Measurements from ENCODE around the gene PPP3CA.
"Not testable (repeated sequence)": the region's sequence is repeated elsewhere in the genome, so short reads cannot be mapped to it uniquely, and the experiment has no call there.

Gene PPP3CA

GRCh38 chr4:101098666-101099400 is 248.5 kb downstream of the PPP3CA start:
- no peak for DNase-seq (ENCODE audit: low spot score)

DNA sequence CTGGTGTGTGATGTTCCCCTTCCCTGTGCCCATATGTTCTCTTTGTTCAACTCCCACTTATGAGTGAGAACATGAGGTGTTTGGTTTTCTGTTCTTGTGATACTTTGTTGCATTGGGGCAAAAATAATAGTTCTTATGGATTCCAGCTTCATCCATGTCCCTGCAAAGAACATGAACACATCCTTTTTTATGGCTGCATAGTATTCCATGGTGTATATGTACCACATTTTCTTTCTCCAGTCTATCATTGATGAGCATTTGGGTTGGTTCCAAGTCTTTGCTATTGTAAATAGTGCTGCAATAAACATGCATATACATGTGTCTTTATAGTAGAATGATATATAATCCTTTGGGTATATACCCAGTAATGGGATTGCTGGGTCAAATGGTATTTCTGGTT is 254.7 kb downstream of the PPP3CA start:
- not testable (repeated sequence) for DNase-seq (ENCODE audit: low spot score)

- no peak for DNase-seq (ENCODE audit: low spot score)
These were observed 258.2 kb downstream of the PPP3CA start for GRCh38 chr4:101089168-101089567.

DNA sequence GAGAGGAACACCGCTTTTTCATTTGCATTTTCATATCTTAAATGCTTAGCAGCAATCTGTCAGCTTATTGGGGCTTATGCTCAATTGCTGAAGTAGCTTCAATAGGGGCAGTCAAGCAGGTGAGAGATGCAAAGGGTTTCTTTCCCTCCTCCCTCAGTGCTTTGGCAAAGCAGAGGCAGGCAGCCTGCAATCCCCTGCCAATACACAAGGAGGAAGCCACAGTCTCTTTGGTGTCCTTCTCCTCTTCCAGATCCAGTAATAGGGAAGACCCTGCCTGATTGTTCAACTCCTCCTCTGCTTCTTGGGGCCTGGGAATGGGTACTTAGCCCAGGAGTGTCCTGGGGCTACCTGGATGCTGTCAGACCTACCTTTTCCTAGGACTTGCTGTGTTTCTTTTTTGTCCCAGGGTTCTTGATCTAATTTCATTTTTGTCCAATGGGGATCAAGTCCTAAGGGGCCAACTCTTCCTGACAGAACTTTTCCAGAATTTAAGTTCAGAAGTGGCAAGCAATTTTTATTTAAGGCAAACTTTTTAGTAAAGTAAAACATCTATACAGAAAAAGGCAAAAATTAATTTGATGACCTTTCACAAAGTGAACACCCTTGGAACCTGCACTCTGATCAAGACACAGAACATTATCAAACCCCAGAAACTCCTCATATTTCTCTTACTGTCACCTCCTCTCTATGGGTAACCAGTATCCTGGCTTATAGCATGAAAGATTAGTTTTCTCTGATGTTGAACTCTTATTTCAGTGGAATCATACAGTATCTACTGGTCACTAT is 260.3 kb downstream of the PPP3CA start:
- DNase-seq (ENCODE audit: low spot score): no peak

- DNase-seq (ENCODE audit: low spot score): no peak
These were observed 264.2 kb downstream of the PPP3CA start for GRCh38 chr4:101083131-101083530.

GRCh38 chr4:101081695-101082369 is 265.5 kb downstream of the PPP3CA start:
- DNase-seq (ENCODE audit: low spot score): no peak

- DNase-seq (ENCODE audit: low spot score): no peak
These were observed 266.2 kb downstream of the PPP3CA start for GRCh38 chr4:101081166-101081565.

GRCh38 chr4:101078950-101079349 is 268.4 kb downstream of the PPP3CA start:
- DNase-seq (ENCODE audit: low spot score): no peak

GRCh38 chr4:101076032-101076431 is 271.3 kb downstream of the PPP3CA start:
- DNase-seq (ENCODE audit: low spot score): no peak

DNA sequence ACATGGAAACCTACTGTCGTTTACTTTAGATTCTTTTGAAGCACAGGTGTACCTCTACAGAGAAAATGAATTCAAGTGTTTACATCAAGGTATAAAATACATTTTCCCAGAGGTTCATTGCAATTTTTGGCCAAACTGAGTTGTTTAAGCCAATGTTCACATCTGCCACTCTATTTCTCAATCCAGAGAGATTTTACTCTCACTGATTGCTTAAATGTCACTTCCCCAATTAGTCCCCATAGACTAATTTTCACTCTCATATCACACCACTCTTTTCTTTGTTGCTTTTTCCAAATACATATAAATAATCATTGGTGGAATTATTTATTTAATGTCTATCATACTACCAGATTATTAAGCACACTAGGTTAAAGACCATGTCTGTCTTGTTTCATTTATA is 271.8 kb downstream of the PPP3CA start:
- no peak for DNase-seq (ENCODE audit: low spot score)

DNA sequence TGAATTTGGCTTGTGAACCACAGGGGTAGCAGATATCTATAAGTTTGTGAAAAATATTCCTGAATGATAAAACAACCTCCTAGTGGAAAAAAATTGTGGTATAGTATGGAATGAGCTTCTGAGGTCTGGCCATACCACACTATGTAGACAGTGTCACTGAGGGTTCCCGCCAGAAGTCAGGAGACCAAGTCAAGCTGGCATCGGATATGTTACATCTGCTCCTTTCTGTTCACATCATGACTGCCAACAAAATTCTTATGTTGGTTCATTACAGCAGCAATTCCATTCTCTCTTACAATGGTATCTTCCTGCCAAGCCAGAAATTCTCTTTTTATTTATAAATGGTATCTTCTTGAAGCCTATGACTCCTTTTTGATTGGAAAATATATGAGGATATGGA is 273.0 kb downstream of the PPP3CA start:
- DNase-seq (ENCODE audit: low spot score): no peak

DNA sequence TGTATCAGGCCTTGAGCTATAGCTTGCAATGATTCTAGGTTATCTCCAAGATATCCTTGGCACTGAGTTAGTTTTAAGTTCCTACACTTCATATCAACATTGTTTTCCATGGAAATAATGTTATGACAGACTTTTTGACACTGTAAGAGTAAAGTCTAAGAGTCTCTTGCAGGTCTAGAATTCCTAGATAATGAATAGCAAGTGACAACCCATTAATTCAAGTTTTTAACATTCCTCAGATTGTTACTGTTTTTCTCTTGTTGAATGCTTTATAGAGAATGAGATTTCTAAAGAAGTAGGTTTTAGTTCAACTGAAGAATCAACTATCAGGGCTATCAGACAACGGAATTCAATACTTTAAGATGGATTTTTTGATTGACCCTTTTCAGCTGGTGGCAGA is 276.1 kb downstream of the PPP3CA start:
- no peak for DNase-seq (ENCODE audit: low spot score)

DNA sequence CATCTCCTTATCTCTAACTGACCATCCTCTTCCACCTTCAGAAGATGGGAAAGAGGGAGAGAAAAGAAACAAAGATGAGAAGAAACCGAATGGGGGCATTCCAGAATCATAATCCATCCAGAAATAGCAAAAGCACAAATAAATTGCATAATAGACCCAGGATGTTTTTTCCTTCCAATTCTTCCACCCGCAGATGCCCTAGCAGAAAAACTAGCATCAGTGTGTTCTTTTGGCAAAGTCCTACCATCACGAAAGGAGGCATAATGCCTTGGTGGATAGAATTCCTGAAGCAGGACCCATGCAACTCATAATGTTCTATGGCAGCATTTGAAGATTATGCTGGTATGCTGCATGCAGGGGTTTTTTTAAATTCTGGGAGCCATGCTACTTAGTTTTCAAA is 279.2 kb downstream of the PPP3CA start:
- DNase-seq (ENCODE audit: low spot score): no peak

GRCh38 chr4:101067383-101067782 is 279.9 kb downstream of the PPP3CA start:
- DNase-seq (ENCODE audit: low spot score): no peak

- DNase-seq (ENCODE audit: low spot score): no peak
These were observed 280.6 kb downstream of the PPP3CA start for GRCh38 chr4:101066626-101067170.

GRCh38 chr4:101065935-101066485 is 281.3 kb downstream of the PPP3CA start:
- no peak for DNase-seq (ENCODE audit: low spot score)

DNA sequence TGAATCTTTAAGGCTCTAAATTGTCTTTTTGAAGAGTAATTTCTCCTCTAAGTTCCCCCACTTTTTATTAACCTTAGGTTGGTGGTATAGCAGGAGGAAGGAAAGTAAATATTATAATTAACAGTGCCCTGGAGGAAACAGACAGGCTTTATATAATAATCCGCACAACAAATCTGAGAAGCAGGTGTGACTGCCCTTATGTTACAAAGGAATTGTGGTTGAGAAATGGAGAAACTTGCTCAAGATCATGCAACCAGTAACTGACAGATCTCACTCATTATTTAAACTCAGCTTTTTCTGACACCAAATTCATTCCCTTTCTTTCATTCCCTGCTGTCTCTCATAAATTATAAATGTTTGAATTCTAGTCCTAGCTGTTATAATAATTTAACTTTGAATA is 282.0 kb downstream of the PPP3CA start:
- DNase-seq (ENCODE audit: low spot score): no peak

DNA sequence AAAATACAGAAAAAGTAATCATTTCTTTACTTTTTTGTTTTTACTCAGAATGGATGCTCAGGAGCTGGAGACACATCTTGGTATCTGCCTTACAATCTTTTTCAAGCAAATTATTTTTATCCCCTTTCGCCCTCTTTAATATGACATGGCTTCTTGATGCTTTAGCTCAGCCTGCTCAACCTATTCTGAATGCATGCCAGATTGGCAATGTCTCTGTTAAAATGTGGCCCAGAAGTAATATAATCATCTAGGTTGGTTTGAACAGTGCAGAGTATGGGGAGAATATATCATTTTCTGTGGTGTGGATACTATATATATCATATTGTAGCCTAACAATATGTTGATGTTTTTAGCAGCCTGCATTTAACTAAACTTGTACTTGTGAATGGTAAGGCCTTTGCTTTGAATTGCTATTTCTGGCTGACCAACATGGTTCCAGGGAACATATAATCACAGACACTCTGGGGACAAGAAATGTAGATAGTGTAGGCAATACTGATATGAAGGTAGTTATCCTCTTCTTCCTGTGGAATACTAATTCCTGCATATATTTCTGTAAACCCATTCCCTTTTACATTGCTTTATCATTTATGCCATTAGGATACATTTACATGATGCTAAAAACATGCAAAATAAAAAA is 282.7 kb downstream of the PPP3CA start:
- no peak for DNase-seq (ENCODE audit: low spot score)

DNA sequence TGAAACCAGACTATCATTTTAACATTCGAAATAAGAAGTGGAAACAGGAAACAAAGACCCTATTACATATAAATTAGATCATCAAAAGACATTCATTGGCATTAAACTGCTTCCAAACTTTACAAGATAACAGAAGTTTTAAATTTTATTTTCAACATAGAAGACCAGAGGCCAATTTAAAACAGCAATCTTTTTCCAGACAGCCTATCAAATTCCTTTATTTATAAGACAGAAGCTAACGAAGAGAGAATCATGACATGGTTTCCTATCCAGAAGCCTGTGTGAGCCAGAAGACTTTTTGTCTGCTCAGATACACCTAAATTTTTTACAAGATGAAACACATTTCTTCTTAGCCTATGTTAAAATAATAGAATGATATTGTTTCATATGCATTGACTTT is 291.9 kb downstream of the PPP3CA start:
- no peak for DNase-seq (ENCODE audit: low spot score)

- DNase-seq (ENCODE audit: low spot score): no peak
These were observed 296.5 kb downstream of the PPP3CA start for GRCh38 chr4:101050837-101051205.

DNA sequence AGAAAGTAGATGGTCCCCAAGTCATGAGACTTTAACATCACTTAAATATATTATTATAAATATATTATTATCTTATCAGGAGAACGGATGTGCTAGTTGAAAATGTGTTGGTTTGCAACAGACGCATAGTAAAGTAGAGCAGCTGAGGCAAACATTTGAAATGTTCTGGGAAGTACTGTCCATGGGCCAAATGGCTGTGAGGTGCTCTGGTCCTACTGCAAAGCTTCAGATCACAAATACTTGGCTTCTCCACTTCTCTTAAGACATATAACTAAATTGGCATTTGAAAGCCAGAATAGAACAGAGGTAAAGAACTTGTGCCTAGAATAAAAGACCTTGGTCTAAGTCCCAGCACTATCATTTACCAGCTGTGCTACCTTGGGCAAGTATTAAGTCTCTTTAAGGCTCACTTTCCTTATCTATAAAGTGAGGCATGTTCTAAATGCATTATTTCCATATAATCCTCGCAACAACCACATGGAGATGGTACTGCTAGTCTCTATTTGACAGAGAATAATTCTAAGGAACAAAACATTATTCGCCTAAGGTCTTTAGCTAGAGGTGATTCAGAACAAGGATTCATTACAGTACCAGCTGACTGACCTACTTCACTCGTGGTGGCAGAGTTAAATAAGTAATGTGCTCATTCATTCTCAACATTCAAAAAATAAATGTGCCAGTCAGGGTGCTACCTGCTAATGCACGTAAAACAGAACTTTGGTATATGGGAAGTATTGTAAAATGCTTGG is 297.1 kb downstream of the PPP3CA start:
- no peak for DNase-seq (ENCODE audit: low spot score)
